Superior temporal gyrus (tissue), 1 donor: ENCODE data around the gene PLSCR3.

Experiments
- DNase-seq: peaks from one replicate; pipeline ENCODE4 v3.0.0-alpha.2; 2016; ENCODE audit errors: extremely low spot score

Gene PLSCR3

GRCh38 chr17:7407082-7407481 lies 12.8 kb upstream of the PLSCR3 start:
- DNase-seq, result no peak

DNA sequence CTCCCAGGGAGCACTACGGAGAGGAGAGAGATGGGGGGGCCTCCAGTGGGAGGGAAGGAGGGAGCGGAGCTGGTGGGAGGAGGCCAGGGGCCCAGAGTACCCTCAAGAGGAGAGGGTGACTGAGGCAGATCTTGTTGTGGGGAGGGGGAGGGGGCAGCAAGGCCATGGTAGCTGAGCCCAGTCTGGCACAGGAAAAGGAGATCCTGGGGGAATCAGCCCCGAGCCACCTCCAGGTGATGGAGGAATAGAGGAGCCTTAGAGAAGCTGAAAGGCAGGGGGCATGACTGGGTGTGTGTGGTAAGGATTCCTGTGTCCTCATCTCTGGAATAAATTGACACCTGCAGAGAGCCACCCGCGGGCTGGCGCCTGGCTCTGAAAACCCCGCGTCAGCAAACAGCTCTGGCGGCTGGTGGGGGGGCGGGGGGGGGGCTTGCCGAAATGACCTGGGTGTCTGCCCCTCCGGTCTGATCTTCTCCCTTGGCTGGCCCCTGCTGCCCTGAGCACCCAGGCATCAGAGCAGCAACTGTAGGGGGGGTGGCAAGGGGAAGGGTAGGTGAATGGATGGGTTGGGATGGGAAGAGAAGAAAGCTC lies 12.0 kb upstream of the PLSCR3 start:
- DNase-seq, result no peak

DNA sequence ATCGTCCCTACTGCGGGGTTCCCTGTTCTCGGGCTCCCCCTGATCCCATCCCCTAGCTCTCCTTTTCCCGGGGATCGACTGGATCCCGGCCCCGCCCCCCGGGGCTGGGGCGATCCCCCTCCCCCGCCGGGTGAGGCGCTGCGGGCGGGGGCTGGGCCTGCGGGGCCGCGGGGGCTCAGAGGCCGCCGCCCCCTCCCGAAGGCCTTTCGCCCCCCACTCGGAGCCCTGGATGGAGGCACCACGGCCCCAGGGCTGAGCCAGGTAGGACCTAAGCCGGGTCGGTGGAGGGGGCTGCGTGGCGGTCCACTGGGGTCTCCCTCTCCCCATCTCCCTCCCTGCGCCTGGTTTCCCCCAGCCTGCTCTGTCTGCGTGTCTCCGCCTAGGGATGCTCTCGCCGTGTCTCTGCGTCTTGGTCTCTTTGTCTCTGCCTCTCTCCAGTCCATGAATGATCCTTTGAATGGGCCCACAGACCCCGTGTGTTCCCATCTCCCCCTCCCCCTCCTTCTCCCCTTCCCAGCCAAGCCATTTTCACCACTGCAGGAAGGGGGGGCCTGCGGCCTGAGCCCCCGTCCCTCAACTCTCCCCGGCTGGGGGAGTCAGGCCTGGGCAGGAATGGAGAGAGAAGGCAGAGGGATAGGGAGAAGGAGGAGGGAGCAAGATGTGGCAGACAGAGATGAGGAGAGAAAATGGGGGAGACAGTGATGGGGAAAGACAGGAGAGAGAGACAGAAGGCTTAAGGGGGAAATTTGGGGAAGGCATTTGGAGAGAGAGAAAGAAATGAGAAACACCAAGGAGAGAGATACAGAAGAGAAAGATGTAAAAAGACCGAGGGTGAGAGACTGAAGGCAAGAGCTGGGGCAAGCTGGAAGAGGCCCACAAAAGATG lies 11.3 kb upstream of the PLSCR3 start:
- DNase-seq, result no peak

- no peak for DNase-seq
These were observed 10.5 kb upstream of the PLSCR3 start for GRCh38 chr17:7404737-7405349.

DNA sequence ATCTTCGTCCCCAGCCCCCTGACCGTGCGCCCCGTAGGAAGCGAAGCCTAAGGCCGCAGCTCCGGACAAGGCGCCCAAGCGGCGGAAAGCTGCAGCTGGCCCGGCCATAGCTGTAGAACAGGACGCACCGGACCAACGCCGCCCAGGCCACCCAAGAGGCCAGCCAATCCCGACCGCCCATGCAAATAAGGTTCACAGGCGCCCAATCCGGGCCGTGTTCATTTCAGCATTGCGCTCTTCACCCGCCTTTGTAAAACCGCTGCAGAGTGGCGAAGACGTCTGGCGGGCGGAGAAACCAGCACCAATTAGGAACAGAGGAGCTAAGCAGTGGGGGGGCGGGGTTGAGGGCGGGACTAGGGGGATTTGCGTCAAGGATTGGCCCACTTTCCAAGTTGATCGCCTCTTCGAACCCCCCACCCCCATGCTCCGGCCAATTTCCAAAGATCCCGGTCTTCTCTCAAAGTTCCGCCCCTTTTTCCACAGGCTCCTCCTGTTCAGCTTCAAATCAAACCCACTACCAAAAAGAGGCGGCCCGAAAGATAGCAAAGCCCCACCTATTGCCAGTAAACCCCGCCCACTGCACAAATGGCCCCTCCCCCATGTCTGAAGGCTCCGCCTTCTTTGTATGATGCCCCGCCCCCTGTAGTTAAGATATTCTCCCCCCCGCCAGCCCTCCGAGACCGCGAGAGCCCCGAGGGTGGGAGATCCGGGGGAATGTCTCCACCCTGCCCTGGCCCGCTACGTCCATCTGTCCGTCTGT lies 9.8 kb upstream of the PLSCR3 start, which contains the start of gene TMEM256:
TSS of gene TMEM256 (minus strand) at position 121 of the 760 bp plus-strand sequence. CDS start at position 108, 13 bp downstream.
- DNase-seq, result peak; percentile 99

DNA sequence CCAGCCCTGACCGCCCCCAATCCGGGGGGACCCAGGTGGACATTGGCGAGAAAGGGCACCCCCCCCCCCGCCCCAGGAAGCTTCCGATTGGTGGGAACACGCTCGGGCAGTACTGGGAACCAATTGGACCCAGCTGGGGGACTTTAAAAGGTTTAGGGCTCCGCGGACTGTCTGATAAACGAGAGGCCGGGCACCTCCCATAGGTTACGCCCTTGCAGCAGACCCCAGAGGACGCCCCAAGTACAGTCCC lies 9.3 kb upstream of the PLSCR3 start:
- no peak for DNase-seq

DNA sequence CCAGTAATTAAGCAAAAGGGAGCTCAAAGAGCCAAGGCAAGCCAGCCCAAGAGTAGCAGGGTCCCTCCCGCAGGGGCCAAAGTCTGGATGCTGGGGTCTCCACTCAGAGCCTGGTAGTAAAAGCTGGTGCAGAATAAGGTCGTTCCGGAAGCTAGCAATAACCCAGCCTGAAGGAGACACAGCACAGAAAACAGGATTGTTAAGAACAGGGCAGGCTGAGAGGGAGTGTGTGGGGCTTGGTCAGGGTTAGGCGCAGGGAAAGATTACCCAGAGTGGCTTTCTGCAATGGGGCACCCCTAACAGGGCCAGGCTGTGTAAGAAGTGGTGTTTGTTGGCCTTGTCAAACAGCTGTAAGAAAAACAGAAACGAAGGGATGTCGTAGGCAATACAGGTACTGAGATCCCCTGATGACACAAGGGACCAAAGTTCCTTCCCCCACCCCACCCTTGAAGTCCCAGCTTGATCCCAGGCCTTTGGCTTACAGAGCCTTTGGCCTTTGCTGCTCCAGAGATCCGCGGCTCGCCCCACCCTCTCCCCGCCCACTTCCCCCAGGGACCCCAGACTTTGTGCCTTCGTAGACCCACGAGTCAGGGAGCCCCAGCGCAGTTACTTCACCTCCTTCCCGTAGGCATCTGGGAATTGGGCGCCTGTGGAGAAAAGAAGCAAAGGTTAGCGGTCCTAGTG lies 8.9 kb upstream of the PLSCR3 start:
- DNase-seq, result no peak

- no peak for DNase-seq
These were observed 4.3 kb upstream of the PLSCR3 start for GRCh38 chr17:7398612-7399011.

DNA sequence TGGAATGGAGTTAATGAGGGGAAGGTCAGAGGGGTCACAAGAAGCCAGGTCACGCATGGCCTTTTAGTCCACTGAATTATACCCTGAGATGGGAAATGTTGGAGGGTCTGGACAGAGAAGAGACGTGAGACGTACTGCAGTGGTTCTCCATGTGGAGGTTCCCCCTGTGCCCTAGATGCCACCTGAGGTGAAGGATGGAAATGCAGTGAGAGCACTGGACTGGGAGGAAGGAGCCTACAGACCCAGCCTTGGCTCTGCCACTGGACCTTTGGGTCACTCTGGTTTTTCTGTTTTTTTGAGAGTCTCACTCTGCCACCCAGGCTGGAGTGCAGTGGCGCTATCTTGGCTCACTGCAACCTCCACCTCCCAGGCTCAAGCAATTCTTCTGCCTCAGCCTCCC lies 1.8 kb upstream of the PLSCR3 start:
- no peak for DNase-seq

- DNase-seq, result no peak
These were observed 493 bp downstream of the PLSCR3 start for GRCh38 chr17:7393613-7394451.

GRCh38 chr17:7392696-7393612 lies 1.4 kb downstream of the PLSCR3 start:
- DNase-seq, result no peak

GRCh38 chr17:7391307-7391706 lies 3.0 kb downstream of the PLSCR3 start:
- DNase-seq, result no peak

DNA sequence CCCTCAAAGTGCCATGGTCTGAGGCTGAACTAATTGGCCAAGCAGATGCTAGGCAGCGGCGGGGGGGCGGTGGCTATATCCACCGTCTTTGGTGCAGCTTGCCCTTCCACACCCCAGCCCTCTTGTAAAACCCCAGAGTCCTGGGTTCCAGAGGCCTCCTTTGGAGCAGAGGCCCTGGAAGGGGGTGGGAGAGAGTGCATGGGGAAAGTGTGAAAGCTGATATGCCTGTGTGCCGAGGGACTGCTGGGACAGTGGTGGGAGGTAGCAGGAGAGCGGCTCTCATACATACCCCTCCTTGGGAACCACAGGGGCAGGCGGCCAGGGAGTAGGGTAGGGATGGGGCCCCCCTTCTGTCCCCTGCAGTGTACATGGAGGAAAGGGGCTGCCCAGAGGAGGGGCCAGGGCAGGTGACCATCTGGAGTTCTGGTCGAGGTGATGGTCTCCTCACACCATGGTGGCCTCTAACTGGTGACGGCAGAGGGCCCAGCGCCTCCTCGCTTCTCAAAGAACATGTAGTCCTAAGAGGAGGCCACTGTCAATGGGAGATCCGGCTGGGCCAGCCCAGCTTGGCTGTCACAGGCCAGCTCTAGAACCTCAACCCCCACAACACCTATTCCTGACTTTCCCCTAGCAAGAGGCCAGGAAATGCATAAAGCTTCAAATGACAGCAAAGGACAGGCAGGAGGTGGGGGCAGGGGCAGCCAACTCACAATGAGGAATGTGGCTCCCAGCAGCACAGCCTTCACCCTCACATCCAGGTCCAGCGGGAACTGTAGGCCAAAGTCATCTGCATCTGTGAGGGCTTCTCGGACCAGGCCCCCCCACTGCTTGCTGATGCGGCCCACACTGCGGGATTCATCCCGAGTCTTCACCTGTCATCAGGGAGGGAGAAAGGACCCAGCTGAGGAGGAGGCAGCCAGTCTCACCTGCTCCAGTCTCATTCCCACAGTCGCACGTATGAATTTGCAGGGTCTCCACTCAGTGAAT lies 4.1 kb downstream of the PLSCR3 start:
- no peak for DNase-seq

DNA sequence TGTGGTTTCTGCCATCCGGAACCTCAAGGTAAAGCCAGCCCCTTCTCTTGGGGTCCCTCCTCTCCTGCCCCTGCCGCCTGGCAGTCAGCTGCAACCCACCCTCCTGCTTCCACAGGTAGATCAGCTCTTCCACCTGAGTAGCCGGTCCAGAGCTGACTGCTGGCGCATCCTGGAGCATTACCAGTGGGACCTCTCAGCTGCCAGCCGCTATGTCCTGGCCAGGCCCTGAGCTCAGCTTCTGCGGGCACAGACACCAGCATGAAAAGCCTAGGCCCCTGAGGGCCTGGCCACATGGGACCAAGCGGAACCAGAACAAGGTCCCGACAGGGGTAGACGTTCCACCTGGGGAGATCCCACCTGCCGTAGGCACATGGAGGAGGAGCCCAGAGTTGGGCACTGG lies 5.5 kb downstream of the PLSCR3 start:
- DNase-seq, result no peak

- no peak for DNase-seq
These were observed 9.7 kb downstream of the PLSCR3 start for GRCh38 chr17:7384489-7385081.

DNA sequence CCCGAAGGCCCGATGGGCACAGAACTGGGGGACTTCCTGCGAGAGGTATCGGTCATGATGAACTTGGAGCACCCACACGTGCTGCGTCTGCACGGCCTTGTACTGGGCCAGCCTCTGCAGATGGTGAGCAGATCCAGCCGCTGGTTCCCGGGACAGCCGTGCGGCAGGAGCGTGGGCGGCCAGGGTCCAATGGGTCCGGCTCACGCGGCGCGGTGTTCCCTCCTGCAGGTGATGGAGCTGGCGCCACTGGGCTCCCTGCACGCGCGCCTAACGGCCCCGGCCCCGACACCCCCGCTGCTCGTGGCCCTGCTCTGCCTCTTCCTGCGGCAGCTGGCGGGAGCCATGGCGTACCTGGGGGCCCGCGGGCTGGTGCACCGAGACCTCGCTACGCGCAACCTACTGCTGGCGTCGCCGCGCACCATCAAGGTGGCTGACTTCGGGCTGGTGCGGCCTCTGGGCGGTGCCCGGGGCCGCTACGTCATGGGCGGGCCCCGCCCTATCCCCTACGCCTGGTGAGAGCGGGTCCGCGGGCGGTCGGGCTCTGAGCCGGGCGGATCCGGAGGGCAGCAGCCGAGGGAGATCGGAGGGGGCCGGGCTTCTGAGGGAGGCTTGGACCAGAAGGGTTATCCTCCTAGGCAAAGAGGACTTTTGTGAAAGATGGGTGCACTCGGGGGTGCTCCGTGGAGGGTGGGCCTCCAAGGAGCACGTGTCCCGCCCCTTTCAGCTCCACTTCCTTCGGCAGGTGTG lies 10.4 kb downstream of the PLSCR3 start:
- DNase-seq, result no peak

- no peak for DNase-seq
These were observed 11.0 kb downstream of the PLSCR3 start for GRCh38 chr17:7383371-7383741.

- DNase-seq, result no peak
These were observed 11.4 kb downstream of the PLSCR3 start for GRCh38 chr17:7382901-7383300.
